NCI-H345 (cell line): ENCODE measurements around the gene SUGCT.

Experiments used
- DNase-seq: peaks from one replicate; lab custom pipeline; 2025; lab: John Stamatoyannopoulos, UW

Gene SUGCT

DNA sequence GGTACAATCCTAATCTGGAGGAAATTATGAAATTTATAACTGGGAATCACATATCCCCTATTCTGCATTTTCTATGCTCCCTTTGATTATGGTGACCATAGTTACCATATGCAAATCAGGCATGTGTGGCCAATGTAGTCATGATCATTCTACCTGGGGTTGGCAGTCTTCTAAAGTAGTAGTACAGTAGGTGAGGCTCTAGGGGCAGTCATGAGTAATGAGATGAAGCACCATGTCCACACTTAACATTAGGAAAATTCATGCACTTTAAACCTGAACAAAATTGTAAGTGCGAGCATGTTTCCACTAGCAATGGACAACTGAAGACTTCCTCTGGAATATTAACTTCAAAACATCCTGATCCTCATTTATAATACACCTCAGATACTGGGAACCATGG, 545.9 kb downstream of the SUGCT start:
- no peak for DNase-seq

DNA sequence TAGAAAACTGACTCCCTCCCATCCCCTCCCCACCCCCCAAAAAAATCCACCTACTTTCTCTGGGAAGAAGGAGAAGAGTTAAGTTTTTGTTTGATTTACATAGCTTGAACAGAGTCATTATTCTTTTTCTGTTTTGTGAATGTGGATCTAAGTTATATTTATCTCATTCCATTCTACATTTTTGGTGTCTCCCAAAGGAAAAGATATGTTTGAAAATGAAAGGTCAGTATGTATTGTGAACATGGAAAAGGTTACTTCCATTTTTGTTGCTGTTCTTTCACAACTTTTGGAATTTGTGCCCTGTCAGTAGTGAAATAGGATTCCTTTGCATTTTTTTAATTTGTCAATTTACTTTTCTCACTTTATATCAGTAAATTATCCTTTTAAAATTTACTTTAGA, 547.9 kb downstream of the SUGCT start:
- no peak for DNase-seq

- DNase-seq: no peak
These were observed 559.4 kb downstream of the SUGCT start for GRCh38 chr7:40694026-40694809.

DNA sequence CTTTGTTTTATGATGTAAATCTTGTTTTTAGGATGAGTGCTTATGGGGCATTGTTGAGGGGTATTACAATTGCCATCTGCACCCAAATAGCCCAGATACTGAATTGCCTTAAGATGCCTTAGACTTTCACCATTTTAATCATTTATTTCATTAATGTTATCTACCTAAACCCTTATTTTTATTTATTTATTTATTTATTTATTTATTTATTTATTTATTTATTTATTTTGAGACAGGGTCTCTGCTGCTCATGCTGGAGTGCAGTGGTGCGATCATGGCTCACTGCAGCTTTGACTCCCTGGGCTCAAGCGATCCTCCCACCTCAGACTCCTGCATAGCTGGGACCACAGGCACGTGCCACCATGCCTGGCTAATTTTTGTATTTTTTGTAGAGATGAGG, 560.2 kb downstream of the SUGCT start:
- no peak for DNase-seq

GRCh38 chr7:40697653-40698052, 562.8 kb downstream of the SUGCT start:
- DNase-seq: no peak

DNA sequence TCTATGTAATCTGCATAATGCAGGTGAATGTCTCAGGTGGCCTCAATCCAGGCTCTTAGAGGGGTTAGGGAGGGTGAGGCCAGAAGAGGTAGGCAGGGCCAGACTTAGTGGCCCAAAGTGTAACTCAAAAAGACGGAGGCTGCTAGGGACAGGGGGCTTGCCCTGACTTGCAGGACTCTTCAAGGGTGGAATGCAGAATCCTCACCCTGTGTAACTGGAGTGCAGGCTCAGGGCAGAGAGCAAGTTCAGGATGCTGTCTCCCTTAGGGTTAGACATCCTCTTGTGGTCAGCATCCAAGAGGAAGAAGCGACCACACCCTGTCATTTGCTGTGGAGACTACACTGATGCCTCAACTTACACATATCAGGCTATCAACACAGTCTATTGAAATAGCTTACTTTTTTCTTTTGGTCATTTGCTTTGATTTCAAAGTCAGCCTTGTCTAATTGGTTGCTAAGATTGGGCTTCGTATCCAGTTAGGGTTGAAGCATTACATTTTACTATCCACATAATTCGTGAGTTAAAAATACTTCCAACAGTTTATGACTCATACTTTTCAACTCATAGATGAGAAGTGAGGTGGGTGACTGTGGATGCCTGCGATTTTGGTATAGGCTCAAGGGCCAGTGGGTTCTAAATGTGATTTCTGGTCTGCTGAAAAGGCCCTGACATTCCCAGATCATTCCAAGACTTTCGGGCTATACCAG, 563.6 kb downstream of the SUGCT start:
- no peak for DNase-seq

GRCh38 chr7:40698921-40699260, 564.1 kb downstream of the SUGCT start:
- DNase-seq: no peak

DNA sequence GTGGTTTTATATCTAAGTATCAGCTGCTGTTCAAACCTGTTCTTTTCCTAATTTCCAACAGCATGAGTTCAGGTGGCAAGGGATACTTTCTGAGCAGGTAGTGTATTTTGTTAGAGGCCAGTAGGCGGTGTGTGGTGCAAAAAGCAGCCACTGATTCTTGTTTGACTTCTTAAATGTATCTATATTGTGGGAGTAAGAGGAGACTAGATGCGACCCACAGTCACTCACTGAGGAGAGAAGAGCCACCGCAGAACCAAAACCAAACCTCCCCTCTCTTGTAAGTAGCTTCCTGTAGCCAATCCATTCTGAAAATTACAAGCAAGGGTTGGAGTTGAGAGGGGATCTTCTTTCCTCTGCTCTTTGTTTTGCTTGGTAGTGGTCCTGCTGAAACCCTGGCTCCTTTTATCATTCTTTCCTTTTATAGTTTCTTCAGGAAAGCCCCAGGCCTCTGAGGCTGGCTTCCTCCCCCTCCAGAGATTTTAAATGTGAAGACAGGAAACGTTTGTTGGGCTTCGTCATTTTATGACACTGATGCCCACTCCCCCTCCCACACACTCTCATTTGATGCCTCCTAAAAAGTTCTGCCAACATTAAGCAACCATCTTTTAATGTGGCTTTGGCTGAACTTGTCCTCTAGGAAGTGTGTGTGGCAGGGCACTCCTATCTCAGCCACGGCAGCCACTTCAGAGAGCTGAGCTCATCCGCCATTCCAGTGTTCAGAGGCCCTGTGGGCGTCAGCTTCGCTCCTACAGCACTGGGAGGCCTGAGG, 566.0 kb downstream of the SUGCT start:
- no peak for DNase-seq

- no peak for DNase-seq
These were observed 567.2 kb downstream of the SUGCT start for GRCh38 chr7:40701836-40702551.

DNA sequence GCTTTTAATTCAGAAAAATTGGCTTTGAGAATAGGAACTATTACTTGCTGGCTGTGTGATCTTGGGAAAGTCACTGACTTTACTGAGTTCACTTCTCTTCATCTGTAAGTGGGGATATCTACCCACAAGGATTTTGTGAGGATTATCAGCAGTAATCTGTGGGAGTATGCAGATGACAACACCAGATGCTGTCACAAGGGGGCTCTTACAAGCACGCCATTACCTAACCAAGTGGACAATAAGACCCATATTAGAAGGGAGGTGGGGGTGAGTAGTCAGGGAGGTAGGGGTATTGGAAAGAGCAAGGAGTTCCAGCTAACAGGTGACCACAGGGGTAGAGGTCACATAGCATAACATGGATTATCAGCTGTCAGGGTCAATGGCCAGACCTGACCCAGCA, 569.4 kb downstream of the SUGCT start:
- no peak for DNase-seq

DNA sequence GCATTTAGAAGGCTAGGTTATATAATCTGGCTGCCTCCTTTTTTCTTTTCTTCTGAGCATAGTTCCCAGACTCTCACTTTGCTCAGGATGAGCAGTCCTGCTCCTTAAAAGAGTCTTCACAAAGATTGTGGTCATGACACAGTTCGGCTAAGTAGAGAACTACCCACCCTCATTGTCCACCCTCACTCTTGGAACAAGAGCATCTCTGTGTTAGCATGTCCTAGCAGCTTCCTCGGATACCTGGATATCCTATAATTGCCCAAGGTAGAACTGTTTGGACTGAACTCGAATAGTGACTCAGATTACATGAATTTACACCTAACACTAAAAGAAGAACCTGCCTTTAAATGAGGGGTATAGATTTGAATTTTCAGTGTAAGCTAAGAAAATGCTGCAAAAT, 572.0 kb downstream of the SUGCT start:
- DNase-seq: no peak

DNA sequence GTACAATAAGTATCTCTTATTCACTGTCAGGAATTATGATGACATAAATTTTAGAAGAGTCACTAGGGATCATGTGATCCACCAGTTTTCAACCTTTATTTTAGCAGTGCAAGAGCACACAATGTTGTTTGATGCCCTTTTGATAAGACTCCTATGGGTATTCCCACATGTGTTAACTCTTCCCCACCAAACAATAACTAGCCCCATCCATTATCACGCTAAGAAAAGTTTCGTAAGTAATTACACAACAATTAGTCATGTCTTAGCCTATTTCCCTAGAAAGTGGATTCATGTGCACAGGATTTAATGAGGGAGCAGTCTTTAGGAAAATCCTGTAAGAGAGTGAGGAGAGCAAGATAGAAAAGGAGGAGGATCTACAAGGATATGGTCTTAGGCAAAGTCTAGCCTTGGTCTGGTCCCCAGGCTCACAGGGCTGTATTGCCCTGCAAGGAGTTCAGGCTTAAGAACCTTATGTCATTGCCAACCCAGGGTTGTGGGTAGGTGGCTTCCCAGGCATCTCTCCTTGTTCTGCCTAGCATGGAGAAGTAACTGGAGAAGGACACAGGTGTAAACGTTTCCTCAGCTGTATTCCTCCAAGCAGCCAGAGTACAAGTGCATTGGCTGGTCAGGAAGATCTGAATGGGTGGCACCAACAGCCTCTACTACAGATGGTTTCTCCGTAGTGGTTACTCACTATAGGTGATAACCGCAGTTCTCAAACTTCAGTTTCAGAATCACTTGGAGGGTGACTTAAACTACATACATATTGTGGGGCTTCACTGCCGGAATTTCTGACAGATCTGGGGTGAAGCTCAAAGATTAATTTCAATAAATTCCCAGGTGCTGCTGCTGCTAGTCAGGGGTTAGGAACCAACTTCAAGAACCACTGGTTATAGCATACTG, 574.5 kb downstream of the SUGCT start:
- DNase-seq: no peak

GRCh38 chr7:40711706-40712105, 576.9 kb downstream of the SUGCT start:
- no peak for DNase-seq

DNA sequence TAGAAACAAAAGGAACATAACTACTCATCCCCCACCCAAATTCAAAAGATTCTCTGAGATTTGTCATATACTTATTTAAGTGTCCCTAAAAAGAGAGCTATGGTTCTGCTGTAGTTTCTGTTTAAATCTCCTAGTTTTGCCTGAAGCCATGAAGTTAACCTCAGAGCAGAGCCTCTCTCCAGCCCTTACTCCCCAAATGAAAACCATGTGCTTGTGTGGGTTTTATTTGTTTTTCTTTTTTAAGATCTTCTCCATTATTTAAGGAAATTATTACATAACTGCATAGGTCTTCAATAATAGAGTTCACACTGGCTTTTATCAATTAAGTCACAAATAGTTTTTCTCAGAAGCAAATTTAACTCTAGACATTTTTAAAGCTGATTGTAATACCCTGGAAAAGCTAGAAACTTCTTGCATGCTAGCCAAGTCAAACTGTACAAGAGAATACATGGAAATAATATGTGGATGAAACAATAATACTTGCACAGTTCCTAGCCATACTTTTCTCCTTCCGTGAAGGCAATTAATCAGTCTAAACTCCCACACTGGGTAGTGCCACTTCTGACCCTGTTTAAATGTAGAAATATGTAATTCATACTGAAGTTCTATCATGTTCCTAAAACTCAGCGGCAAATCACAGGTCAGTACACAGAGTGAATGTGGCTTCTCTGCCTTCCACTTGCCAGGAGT, 579.7 kb downstream of the SUGCT start:
- no peak for DNase-seq

DNA sequence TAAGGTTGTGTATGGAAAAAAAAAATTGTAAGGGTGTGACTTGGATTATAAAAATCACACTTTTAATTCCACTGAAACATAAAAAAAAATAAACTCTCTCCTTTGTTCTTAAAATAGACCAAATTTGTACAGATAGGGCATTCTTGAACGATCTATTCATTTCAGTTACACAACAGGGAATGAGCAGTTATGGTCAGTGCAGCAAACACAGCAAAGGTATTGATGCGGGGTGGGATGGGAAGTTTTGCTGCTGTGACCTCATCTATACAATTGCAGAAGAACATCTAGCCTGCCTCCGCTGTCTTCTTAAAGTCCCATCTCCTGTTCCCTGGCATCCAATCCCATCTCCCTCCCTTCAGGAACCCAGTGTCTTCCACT, 580.2 kb downstream of the SUGCT start:
- DNase-seq: no peak

- DNase-seq: no peak
These were observed 581.2 kb downstream of the SUGCT start for GRCh38 chr7:40716052-40716451.

DNA sequence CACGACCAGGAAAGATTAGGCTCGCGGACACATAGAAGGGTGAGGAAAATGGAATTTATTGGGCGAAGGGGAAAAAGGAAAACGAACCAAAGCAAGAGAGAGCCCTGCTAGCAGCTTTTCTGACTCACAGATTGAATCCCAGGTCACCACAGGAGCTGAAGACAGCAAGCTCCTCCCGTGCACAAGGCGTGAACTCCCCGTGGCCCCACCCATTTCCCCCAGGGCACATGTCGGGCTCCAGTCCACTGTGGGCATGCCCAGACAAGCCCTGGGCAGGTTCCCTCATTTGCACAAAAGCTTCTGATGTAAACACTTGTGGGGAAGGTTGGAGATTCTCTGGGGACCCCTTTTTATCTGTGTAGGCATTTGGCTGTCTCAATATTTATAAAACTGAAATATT, 582.4 kb downstream of the SUGCT start:
- no peak for DNase-seq

DNA sequence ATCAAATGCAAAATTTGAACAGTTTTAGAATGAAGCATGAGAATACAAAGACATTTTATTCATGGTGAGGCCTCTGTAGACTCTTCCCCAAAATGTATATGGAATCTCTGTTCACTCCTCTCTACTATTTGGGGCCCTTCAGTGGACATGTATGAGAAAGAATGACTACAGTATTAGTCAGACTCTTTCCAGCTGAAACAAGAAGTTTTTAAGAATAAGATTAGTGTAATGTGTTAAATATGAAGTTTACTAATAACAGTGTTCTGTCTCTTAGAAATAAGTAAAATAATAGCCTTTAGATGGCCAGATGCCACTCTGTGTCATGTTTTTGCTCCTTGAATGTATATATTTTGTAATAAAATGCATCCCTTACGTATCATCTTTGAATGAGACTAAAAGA, 585.6 kb downstream of the SUGCT start:
- no peak for DNase-seq

- DNase-seq: no peak
These were observed 586.6 kb downstream of the SUGCT start for GRCh38 chr7:40721342-40721949.

DNA sequence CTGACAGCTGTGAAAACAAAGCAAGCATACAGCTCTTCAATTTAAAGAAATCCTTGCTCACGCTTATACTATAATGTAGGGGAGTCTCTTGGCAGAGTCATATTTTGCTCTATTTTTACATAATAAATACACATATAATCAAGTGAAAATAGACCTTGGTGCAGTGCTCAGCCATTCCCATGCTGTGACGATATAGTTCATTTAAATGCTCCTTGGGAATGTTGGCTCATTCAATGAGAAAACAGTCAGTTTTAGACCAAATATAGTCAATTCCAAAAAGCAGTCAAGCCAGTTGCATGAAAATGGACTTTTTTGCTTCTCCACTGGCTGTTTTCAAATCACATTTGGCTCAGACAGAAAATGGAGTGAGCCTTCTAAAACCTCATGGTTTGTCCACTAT, 587.4 kb downstream of the SUGCT start:
- no peak for DNase-seq
